ENCODE data around the gene RNGTT. TPM values are rescaled to one million over a fixed set of nuclear protein-coding genes. Genes with fewer than 3 reads are reported as not detected.
A peak's percentile ranks its signal among the peaks of the same experiment; 100 is the strongest.
"Not testable (repeated sequence)": the region's sequence is repeated elsewhere in the genome, so short reads cannot be mapped to it uniquely, and the experiment has no call there.

Gene RNGTT
- total and polyA plus RNA-seq, 12 donors, result 2.6 to 29.6 (median 14.2) TPM

GRCh38 chr6:88910922-88911778, 52.3 kb downstream of the RNGTT start:
- DNase-seq, result no peak
- Histone ChIP-seq H3K4me3 (no peak overlapping the region), H3K36me3 (replicated peaks in 1 of 2) (no peaks in the 10 kb centered on the region), H3K9me3 (replicated peaks in 1 of 3) (no peaks in the 10 kb centered on the region), H3K27me3 (no peaks in the 10 kb centered on the region), H3K27ac (no peak overlapping the region), H3K4me1 (replicated peaks in 1 of 2) (no peaks in the 10 kb centered on the region)
- intact Hi-C loops (cut with DNase I), result no loop called here
- TF ChIP-seq POLR2A (IDR thresholded peaks at IDR 0.05), result no peak
- TF ChIP-seq, protein P1, sequence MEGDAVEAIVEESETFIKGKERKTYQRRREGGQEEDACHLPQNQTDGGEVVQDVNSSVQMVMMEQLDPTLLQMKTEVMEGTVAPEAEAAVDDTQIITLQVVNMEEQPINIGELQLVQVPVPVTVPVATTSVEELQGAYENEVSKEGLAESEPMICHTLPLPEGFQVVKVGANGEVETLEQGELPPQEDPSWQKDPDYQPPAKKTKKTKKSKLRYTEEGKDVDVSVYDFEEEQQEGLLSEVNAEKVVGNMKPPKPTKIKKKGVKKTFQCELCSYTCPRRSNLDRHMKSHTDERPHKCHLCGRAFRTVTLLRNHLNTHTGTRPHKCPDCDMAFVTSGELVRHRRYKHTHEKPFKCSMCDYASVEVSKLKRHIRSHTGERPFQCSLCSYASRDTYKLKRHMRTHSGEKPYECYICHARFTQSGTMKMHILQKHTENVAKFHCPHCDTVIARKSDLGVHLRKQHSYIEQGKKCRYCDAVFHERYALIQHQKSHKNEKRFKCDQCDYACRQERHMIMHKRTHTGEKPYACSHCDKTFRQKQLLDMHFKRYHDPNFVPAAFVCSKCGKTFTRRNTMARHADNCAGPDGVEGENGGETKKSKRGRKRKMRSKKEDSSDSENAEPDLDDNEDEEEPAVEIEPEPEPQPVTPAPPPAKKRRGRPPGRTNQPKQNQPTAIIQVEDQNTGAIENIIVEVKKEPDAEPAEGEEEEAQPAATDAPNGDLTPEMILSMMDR (IDR thresholded peaks at IDR 0.05), result no peak
- 78 to 82% (median 80%) methylated on average over 7 of the region's 7 CpGs for WGBS, 4 donors

DNA sequence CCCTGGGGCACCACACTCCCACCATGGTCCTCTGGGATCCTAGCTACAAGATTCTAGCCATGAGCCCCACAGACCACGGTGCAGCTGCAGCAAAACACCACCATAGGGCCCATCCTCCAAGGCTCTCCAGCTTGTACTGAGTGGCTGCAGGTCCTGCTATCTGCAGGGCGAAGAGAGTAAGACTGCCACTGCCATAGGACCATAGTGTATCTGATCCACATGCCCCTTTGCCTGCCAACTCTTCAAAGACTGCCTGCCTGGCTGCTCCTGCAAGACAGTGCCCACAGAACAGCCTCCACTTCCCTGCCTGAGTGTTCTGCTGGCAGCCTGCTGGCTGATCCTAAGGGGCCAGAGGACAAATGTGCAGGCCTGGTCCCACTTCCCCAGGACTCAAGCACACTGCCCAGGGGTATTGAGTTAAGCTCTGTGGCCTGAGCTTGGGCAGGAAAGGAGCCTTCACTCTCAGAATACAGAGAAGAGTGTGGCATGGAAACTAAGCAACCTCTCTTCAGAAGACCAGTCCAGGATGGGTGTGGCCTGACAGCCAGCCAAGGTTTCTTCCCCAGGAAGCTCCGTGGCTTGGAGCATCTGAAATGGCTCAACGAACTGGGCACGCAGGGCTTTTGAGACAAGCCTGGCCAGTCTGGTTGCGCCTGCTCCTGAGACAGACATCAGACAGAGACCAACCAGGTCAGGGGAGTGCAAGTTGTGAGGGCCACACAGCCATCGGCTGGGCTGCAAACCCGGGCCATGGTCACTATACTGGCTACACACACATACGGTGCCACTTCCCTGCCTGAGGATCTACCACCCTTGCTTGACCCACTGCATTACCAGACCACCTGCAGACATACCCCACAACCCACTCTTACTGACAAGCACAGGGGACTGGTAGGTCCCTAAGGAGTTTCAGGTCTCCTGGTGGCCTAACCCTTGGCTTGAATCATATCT, 54.5 kb downstream of the RNGTT start:
- Histone ChIP-seq H3K27me3 (no peaks in the 10 kb centered on the region), H3K4me3 (no peak overlapping the region), H3K9me3 (replicated peaks in 1 of 3) (no peaks in the 10 kb centered on the region), H3K27ac (no peak overlapping the region), H3K4me1 (replicated peaks in 1 of 2) (no peaks in the 10 kb centered on the region), H3K36me3 (replicated peaks in 1 of 2) (no peaks in the 10 kb centered on the region)
- peak in 3 of 7 donors; percentile 19 to 23 (median 21) for DNase-seq
- intact Hi-C loops (cut with DNase I), result no loop called here
- 80 to 83% (median 82%) methylated on average over 1 to 9 of the region's 9 CpGs for WGBS, 4 donors
- TF ChIP-seq, protein P1 (IDR thresholded peaks at IDR 0.05), result no peak
- no peak for TF ChIP-seq POLR2A (IDR thresholded peaks at IDR 0.05)

DNA sequence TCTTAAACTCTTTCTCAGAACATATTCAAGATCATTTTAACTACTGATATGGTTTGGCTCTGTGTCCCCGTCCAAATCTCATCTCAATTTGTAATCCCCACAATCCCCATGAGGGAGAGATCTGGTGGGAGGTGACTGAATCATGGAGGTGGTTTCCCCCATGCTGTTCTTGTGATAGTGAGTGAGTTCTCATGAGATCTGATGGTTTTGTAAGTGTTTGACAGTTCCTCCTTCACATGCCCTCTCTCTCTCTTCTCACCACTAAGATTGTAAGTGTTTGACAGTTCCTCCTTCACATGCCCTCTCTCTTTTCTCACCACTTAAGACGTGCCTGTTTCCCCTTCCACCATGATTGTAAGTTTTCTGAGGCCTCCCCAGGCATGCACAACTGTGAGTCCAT, 56.3 kb downstream of the RNGTT start:
- H3K36me3 ChIP-seq (replicated peaks in 1 of 2); H3K9me3 ChIP-seq (replicated peaks in 1 of 3); H3K4me3 ChIP-seq; H3K27ac ChIP-seq; DNase-seq; H3K27me3 ChIP-seq; intact Hi-C loops (cut with DNase I); H3K4me1 ChIP-seq (replicated peaks in 1 of 2): not testable (repeated sequence)
- 74 to 88% (median 82%) methylated on average over 2 of the region's 2 CpGs for WGBS, 4 donors

- no peak overlapping the region for H3K27ac ChIP-seq
- no peak for TF ChIP-seq POLR2A (IDR thresholded peaks at IDR 0.05)
- no peak for DNase-seq
- WGBS, 4 donors, result 94 to 98% (median 96%) methylated on average over 2 of the region's 2 CpGs
- H3K4me3 ChIP-seq, result no peak overlapping the region
- H3K4me1 ChIP-seq (replicated peaks in 1 of 2), result no peaks in the 10 kb centered on the region
- H3K9me3 ChIP-seq (replicated peaks in 1 of 3), result no peaks in the 10 kb centered on the region
- H3K27me3 ChIP-seq, result no peaks in the 10 kb centered on the region
- intact Hi-C loops (cut with DNase I), result no loop called here
- no peaks in the 10 kb centered on the region for H3K36me3 ChIP-seq (replicated peaks in 1 of 2)
Measured at GRCh38 chr6:88899569-88900316, 63.7 kb downstream of the RNGTT start.
